HepG2 (cell line): ENCODE results near the gene CLEC18C. TPM values are rescaled to one million over a fixed set of nuclear protein-coding genes. Genes with fewer than 3 reads are reported as not detected.

Experiments used
- HNRNPH1 ChIP-seq: fragments of 200-400 bp; formaldehyde crosslinking; optimal IDR thresholded peaks from 2 replicates; pipeline ENCODE3; 2017; ENCODE audit warnings: mild to moderate bottlenecking, low read depth, low read length
- NFAT5 ChIP-seq: sonication (generic); formaldehyde crosslinking; IDR thresholded peaks from 2 replicates; pipeline ENCODE4 v1.4.0; 2020; ENCODE audit warnings: missing genetic modification reagents
- ONECUT2 ChIP-seq: sonication (generic); formaldehyde crosslinking; IDR thresholded peaks from 2 replicates; pipeline ENCODE4 v1.4.0; 2020; ENCODE audit warnings: missing genetic modification reagents
- RBAK ChIP-seq: sonication (generic); formaldehyde crosslinking; IDR thresholded peaks from 2 replicates; pipeline ENCODE4 v1.5.1; 2020; ENCODE audit warnings: mild to moderate bottlenecking, missing genetic modification reagents
- RFXANK ChIP-seq: IDR thresholded peaks from 2 replicates; pipeline ENCODE4 v1.6.1; 2016
- SETDB1 ChIP-seq: sonication (generic); formaldehyde crosslinking; IDR thresholded peaks from 2 replicates; pipeline ENCODE4 v1.5.1; 2020; ENCODE audit warnings: missing genetic modification reagents, mild to moderate bottlenecking, borderline replicate concordance
- ZKSCAN1 ChIP-seq: fragments of 150-350 bp; IDR thresholded peaks from 2 replicates; pipeline ENCODE4 v1.6.1; 2014; ENCODE audit warnings: low read length
- ZNF335 ChIP-seq: sonication (generic); formaldehyde crosslinking; IDR thresholded peaks from 2 replicates; pipeline ENCODE4 v1.4.0; 2020; ENCODE audit warnings: missing genetic modification reagents
- ZNF556 ChIP-seq: sonication (generic); formaldehyde crosslinking; IDR thresholded peaks from 2 replicates; pipeline ENCODE4 v1.4.0; 2020; ENCODE audit warnings: mild to moderate bottlenecking, missing genetic modification reagents, borderline replicate concordance
- polyA plus RNA-seq, 8 experiments: library from polyadenylated mRNA; depleted of rRNA in 3 of 8; stranded (reverse) in 7 of 8; unstranded in 1 of 8; fragments of >200 nt; fragmentation: Illumina TruSeq in 4 of 8; extraction: Trizol in 4 of 8; gene quantifications; 2 replicates each; pipeline versions ENCODE4 v1.2.1 to v1.2.3, GENCODE V29; 2011 to 2016; ENCODE audit warnings: low read depth in 4 of 8, missing spikeins in 1 of 8, mixed read lengths in 1 of 8; ENCODE audit not compliant: insufficient read depth in 1 of 8
- total RNA-seq, 5 experiments: library from RNA; depleted of rRNA; stranded (reverse); fragments of >200 nt; fragmentation: Illumina TruSeq; extraction: Trizol; gene quantifications; 2 replicates each; pipeline ENCODE4 v1.2.3, GENCODE V29; 2016; ENCODE audit warnings: low read depth in 1 of 5
- TF ChIP-seq, protein P1 (sequence below): sonication (generic); formaldehyde crosslinking; IDR thresholded peaks from 2 replicates; pipeline ENCODE4 v1.4.0; 2020; ENCODE audit warnings: mild to moderate bottlenecking, missing genetic modification reagents
- TF ChIP-seq, protein P2 (sequence below): sonication (generic); formaldehyde crosslinking; IDR thresholded peaks from 2 replicates; pipeline ENCODE4 v1.4.0; 2020; ENCODE audit warnings: mild to moderate bottlenecking, missing genetic modification reagents, borderline replicate concordance

CLEC18C gene
- total and polyA plus RNA-seq, 2 of the 13 experiments (the other 11 are each of a cell fraction or from before 2014, with no cell fraction given), result 0.15 to 0.29 TPM

GRCh38 chr16:70157477-70158260, 15.9 kb upstream of the CLEC18C start (continued):
- TF ChIP-seq NFAT5 (CRISPR knock-in tag) (peak; percentile 4; the same call in 1 of the 2 replicates), RBAK (CRISPR knock-in tag) (no peak), ZKSCAN1 (no peak), SETDB1 (CRISPR knock-in tag) (no peak), RFXANK (CRISPR knock-in tag) (no peak; the same call in 1 of the 2 replicates), ONECUT2 (CRISPR knock-in tag) (no peak), ZNF335 (peak; percentile 66), HNRNPH1 (no peak), ZNF556 (peak; percentile 95; the same call in 1 of the 2 replicates)
- TF ChIP-seq, protein P1, sequence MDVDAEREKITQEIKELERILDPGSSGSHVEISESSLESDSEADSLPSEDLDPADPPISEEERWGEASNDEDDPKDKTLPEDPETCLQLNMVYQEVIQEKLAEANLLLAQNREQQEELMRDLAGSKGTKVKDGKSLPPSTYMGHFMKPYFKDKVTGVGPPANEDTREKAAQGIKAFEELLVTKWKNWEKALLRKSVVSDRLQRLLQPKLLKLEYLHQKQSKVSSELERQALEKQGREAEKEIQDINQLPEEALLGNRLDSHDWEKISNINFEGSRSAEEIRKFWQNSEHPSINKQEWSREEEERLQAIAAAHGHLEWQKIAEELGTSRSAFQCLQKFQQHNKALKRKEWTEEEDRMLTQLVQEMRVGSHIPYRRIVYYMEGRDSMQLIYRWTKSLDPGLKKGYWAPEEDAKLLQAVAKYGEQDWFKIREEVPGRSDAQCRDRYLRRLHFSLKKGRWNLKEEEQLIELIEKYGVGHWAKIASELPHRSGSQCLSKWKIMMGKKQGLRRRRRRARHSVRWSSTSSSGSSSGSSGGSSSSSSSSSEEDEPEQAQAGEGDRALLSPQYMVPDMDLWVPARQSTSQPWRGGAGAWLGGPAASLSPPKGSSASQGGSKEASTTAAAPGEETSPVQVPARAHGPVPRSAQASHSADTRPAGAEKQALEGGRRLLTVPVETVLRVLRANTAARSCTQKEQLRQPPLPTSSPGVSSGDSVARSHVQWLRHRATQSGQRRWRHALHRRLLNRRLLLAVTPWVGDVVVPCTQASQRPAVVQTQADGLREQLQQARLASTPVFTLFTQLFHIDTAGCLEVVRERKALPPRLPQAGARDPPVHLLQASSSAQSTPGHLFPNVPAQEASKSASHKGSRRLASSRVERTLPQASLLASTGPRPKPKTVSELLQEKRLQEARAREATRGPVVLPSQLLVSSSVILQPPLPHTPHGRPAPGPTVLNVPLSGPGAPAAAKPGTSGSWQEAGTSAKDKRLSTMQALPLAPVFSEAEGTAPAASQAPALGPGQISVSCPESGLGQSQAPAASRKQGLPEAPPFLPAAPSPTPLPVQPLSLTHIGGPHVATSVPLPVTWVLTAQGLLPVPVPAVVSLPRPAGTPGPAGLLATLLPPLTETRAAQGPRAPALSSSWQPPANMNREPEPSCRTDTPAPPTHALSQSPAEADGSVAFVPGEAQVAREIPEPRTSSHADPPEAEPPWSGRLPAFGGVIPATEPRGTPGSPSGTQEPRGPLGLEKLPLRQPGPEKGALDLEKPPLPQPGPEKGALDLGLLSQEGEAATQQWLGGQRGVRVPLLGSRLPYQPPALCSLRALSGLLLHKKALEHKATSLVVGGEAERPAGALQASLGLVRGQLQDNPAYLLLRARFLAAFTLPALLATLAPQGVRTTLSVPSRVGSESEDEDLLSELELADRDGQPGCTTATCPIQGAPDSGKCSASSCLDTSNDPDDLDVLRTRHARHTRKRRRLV (CRISPR knock-in tag), result no peak; the same call in 1 of the 2 replicates
- TF ChIP-seq, protein P2, sequence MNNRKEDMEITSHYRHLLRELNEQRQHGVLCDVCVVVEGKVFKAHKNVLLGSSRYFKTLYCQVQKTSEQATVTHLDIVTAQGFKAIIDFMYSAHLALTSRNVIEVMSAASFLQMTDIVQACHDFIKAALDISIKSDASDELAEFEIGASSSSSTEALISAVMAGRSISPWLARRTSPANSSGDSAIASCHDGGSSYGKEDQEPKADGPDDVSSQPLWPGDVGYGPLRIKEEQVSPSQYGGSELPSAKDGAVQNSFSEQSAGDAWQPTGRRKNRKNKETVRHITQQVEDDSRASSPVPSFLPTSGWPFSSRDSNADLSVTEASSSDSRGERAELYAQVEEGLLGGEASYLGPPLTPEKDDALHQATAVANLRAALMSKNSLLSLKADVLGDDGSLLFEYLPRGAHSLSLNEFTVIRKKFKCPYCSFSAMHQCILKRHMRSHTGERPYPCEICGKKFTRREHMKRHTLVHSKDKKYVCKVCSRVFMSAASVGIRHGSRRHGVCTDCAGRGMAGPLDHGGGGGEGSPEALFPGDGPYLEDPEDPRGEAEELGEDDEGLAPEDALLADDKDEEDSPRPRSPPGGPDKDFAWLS, result peak; percentile 79; the same call in 1 of the 2 replicates
